ENCODE data around the gene DLX5.

Gene DLX5

GRCh38 chr7:97020996-97021746 is 3.5 kb downstream of the DLX5 start:
- H3K27ac ChIP-seq = no peak overlapping the region
- TF ChIP-seq ZFX (IDR thresholded peaks at IDR 0.05; ENCODE audit: borderline replicate concordance) = no peak
- TF ChIP-seq CTCF (IDR thresholded peaks at IDR 0.05) = no peak

DNA sequence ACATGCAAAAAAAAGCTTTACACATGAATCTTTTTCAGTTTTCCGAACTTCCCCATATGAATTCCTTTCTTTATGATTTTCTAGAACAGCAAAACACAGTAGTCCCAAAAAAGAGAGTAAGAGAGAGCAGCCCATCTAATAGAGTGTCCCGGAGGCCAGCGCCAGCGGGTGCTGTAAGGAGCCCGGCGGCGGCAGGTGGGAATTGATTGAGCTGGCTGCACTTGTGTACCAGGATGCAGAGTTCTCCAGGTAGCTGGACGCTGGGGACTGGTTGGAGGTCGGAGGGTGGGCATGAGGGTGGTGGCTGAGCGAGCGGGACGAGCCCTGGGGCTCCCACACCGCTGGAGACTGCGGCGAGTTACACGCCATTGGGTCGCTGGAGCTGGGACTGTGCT is 4.0 kb downstream of the DLX5 start:
- TF ChIP-seq CTCF (IDR thresholded peaks at IDR 0.05) (no peak), ZFX (IDR thresholded peaks at IDR 0.05; ENCODE audit: borderline replicate concordance) (no peak)
- no peak overlapping the region for H3K27ac ChIP-seq

DNA sequence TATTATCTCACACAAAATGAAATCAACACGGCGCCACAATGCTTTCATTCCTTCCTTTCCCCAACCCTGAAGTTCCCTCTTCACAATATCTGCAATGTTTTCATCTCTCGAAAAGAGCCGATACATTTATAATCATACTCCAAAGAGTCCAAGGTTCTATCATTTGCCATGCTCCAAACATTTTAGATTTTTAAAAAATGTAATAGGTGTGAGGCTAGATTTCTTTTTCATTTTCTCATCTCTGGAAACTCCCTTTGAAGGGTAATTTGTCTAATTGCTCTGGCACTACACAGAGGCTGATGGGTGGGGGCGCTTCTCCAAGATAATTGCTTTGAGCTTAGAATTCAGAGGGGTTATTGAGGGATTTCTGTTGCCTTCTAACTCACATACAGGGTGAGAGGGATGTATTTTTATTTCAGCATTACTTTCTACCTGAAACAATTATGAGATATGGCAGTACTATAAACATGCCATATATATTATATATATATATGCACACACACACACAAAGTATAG is 4.9 kb downstream of the DLX5 start:
- TF ChIP-seq ZFX (IDR thresholded peaks at IDR 0.05; ENCODE audit: borderline replicate concordance) (no peak), CTCF (IDR thresholded peaks at IDR 0.05) (no peak)
- no peak overlapping the region for H3K27ac ChIP-seq

DNA sequence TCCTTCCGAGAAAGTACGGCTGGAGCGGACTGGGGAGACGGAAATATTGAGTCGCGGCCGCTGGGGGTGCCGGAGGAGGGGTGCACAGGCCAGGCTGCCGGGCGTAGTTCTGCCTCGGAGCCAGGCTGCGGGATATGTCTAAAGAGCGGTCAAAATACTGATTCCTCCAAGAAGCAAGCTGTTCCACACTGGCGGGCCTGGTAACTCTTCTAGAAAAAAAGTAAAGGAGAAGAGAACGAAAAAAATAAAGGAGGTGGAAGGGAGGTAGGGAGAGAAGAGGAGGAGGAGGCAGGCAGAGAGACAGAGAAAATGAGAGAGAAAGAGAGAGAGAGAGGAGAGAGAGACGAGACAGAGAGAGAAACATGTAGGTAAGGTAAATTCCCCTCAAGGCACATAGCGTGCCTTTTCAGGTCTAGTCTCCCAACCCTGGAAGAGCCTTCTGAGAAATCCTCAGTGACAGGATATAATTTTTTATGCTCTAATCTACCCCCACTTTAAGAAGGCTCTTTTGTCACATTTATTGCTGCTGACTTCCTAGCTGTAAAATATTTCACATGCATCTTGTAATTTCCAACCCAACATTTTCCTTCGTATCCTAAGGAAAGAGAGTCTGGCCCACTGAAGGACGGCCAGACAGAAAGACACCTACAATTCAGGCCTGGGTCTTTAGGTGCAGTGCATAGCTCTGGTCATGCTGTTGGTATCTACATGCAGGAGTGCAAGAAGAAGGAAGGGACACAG is 5.7 kb downstream of the DLX5 start:
- no peak overlapping the region for H3K27ac ChIP-seq
- TF ChIP-seq ZFX (IDR thresholded peaks at IDR 0.05; ENCODE audit: borderline replicate concordance) (no peak), CTCF (IDR thresholded peaks at IDR 0.05) (no peak)

DNA sequence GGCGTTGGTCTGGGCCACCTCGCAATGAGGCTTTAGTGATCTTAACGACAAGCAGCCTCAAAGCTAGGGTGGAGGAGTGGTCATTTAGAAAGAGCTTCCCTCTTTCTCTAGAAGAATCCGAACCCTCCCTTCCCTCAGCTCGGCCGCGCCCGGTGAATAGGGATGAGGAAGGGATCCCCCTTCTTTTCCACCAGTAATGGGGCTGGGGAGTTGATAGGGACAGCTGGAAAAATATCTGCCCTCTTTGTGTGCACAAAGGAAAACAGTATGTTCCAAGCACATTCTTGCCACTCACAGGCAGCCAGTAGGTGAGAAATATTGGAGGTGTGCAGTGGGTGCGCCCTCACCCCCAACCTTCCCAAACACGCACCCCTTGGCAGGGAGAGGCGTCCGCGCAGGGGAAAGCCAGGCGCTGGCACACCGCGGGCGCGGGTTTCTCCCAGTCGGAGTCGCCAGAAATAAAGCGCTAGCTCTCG is 6.5 kb downstream of the DLX5 start:
- TF ChIP-seq ZFX (IDR thresholded peaks at IDR 0.05; ENCODE audit: borderline replicate concordance) (no peak), CTCF (IDR thresholded peaks at IDR 0.05) (no peak)
- no peak overlapping the region for H3K27ac ChIP-seq

DNA sequence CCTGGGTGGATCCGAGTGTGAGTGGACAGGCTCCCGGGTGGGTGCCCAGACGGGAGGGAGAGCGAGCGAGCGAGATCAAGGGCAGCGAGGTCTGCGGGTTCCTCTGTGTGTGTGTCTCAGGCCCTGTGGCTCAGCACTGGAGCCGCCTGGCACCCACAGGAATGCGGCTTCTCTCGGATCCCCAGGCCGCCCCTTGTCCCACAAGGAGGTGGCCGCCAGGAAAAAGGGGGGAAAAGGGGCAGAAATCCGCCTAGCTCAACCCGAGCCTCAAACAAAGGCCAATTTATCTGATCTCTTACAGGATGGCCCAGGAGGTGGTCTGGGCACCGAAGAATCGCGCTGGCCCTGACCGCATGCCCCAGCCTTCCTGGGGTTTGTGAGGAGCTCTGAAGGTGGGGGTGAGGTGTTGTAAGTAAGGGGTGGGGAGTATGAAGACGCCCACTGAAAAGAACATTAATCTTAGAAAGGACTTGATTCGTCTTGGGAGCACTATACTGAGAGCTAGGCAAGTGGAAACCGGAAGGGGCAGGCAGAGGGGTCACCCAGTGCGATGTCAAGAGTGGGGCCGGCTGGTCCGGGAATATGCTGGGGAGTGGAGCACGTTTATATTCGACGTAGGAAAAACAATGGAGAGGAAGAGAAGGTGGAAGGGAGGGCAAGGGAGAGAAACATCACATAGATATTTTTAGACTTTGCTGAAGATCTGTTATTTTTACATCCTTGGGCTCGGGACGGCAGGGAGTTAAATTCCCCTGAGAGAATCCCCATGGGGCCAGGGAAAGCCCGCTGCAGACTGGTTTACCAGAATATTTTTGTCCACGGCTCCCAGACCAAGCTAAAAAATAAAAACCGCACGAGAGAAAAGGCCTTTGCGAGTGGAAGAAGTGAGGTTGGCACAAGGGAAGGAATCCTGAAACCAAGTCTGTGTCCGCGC is 7.2 kb downstream of the DLX5 start:
- no peak for TF ChIP-seq ZFX (IDR thresholded peaks at IDR 0.05; ENCODE audit: borderline replicate concordance)
- TF ChIP-seq CTCF (IDR thresholded peaks at IDR 0.05) = no peak
- H3K27ac ChIP-seq = no peak overlapping the region

All from 22Rv1 (cell line).